Kidney tubule cell (primary cell): ENCODE results near the gene PFN2.

Experiments
- DNase-seq: peaks from one replicate; pipeline ENCODE4 v3.0.0-alpha.2; 2018; ENCODE audit warnings: low spot score

The PFN2 gene

GRCh38 chr3:149917124-149917667, 53.5 kb downstream of the PFN2 start:
- DNase-seq = no peak
